LHCN-M2 (cell line): ENCODE data around the gene THAP4. TPM values are rescaled to one million over a fixed set of nuclear protein-coding genes. Genes with fewer than 3 reads are reported as not detected.
A peak's percentile ranks its signal among the peaks of the same experiment; 100 is the strongest.
"Not testable (repeated sequence)": the region's sequence is repeated elsewhere in the genome, so short reads cannot be mapped to it uniquely, and the experiment has no call there.

ENCODE experiments used
- DNase-seq: peaks from one replicate; pipeline ENCODE4 v3.0.0-alpha.2; 2012; ENCODE audit warnings: low read depth
- total RNA-seq: library from RNA; depleted of rRNA; stranded (reverse); fragments of >200 nt; gene quantifications from 2 replicates; pipeline ENCODE4 v1.2.3, GENCODE V29; 2014

THAP4 gene
- total RNA-seq, 1 experiment from 2014 or later, result 63.5 TPM

GRCh38 chr2:241613017-241613780, 23.8 kb downstream of the THAP4 start:
- DNase-seq, result no peak

- no peak for DNase-seq
These were observed 24.6 kb downstream of the THAP4 start for GRCh38 chr2:241612156-241613016.

GRCh38 chr2:241611062-241611461, 25.9 kb downstream of the THAP4 start:
- DNase-seq, result no peak

GRCh38 chr2:241609859-241610793, 26.8 kb downstream of the THAP4 start:
- DNase-seq, result peak; percentile 66

GRCh38 chr2:241608881-241609280, 28.1 kb downstream of the THAP4 start:
- DNase-seq, result no peak

GRCh38 chr2:241607162-241607885, 29.6 kb downstream of the THAP4 start:
- no peak for DNase-seq

- no peak for DNase-seq
These were observed 30.8 kb downstream of the THAP4 start for GRCh38 chr2:241606186-241606585.

- no peak for DNase-seq
These were observed 33.3 kb downstream of the THAP4 start for GRCh38 chr2:241603686-241604085.

- no peak for DNase-seq
These were observed 34.2 kb downstream of the THAP4 start for GRCh38 chr2:241602720-241603119.

- DNase-seq, result no peak
These were observed 35.1 kb downstream of the THAP4 start for GRCh38 chr2:241601841-241602240.

GRCh38 chr2:241599615-241600014, 37.3 kb downstream of the THAP4 start:
- no peak for DNase-seq

GRCh38 chr2:241598487-241598886, 38.5 kb downstream of the THAP4 start:
- DNase-seq, result no peak

- no peak for DNase-seq
These were observed 38.9 kb downstream of the THAP4 start for GRCh38 chr2:241598061-241598460.

GRCh38 chr2:241597561-241597960, 39.4 kb downstream of the THAP4 start:
- DNase-seq, result no peak

- DNase-seq, result no peak
These were observed 41.3 kb downstream of the THAP4 start for GRCh38 chr2:241595600-241596140.

GRCh38 chr2:241593271-241593670, 43.7 kb downstream of the THAP4 start:
- no peak for DNase-seq

- DNase-seq, result no peak
These were observed 44.7 kb downstream of the THAP4 start for GRCh38 chr2:241592126-241592845.

- DNase-seq, result not testable (repeated sequence)
These were observed 46.2 kb downstream of the THAP4 start for GRCh38 chr2:241590496-241591455.

- not testable (repeated sequence) for DNase-seq
These were observed 47.1 kb downstream of the THAP4 start for GRCh38 chr2:241589863-241590262.
